Calu3 (cell line): ENCODE data around the gene RGS5. TPM values are rescaled to one million over a fixed set of nuclear protein-coding genes. Genes with fewer than 3 reads are reported as not detected.

Experiments
- BruUV-seq: library from RNA; stranded (reverse); fragments of 400-500 nt; replicated peaks from 2 replicates; lab custom pipeline; 2021; lab: Mats Ljungman, UMichigan
- CTCF ChIA-PET: fragments of 300-600 bp; sonication (Branson Sonifier 250); formaldehyde crosslinking; loops from one replicate; lab custom pipeline; 2022; ENCODE audit warnings: antibody characterized with exemption; lab: Charles Lee
- DNase-seq: peaks from one replicate; pipeline ENCODE4 v3.0.0; 2022
- H3K27ac Mint-ChIP-seq: one replicate; pipeline ENCODE4 v1.8.0; 2022; ENCODE audit warnings: mixed read lengths; ENCODE audit not compliant: unreplicated experiment
- H3K27me3 Mint-ChIP-seq: one replicate; pipeline ENCODE4 v1.8.0; 2022; ENCODE audit warnings: mixed read lengths; ENCODE audit not compliant: unreplicated experiment
- H3K36me3 Mint-ChIP-seq: one replicate; pipeline ENCODE4 v1.8.0; 2022; ENCODE audit warnings: mild to moderate bottlenecking, moderate library complexity, mixed read lengths; ENCODE audit not compliant: insufficient read depth, unreplicated experiment
- H3K4me1 Mint-ChIP-seq: one replicate; pipeline ENCODE4 v1.8.0; 2022; ENCODE audit warnings: mild to moderate bottlenecking, low read depth, mixed read lengths; ENCODE audit not compliant: unreplicated experiment
- H3K4me3 Mint-ChIP-seq: one replicate; pipeline ENCODE4 v1.8.0; 2022; ENCODE audit warnings: mild to moderate bottlenecking, low read depth, moderate library complexity, mixed read lengths; ENCODE audit not compliant: unreplicated experiment
- H3K9me3 Mint-ChIP-seq: one replicate; pipeline ENCODE4 v1.8.0; 2022; ENCODE audit warnings: low read depth, mixed read lengths; ENCODE audit not compliant: unreplicated experiment
- CTCF ChIP-seq: fragments of 200-600 bp; IDR thresholded peaks from one replicate; pipeline ENCODE4 v1.8.0; 2022; ENCODE audit warnings: antibody characterized with exemption; ENCODE audit not compliant: unreplicated experiment
- intact Hi-C: fragments of 100-400 bp; cut with micrococcal nuclease; formaldehyde crosslinking; loops from one replicate; pipeline ENCODE4 v1.10.0; 2022; ENCODE audit not compliant: unreplicated experiment
- total RNA-seq: library from RNA; stranded (reverse); gene quantifications from 2 replicates; pipeline ENCODE4 v1.2.3, GENCODE V29; 2022

RGS5 gene
- total RNA-seq, 1 experiment from 2014 or later: 1.9 TPM

- Mint-ChIP-seq H3K4me3 (no peak overlapping the region), H3K27ac (no peak overlapping the region), H3K27me3 (no peaks in the 10 kb centered on the region), H3K9me3 (no peaks in the 10 kb centered on the region), H3K4me1 (no peaks in the 10 kb centered on the region), H3K36me3 (no peaks in the 10 kb centered on the region)
- intact Hi-C loops: no loop called here
- CTCF ChIA-PET: no interaction called here
- BruUV-seq: no TSS peak
- no peak for DNase-seq
- no peak for TF ChIP-seq CTCF
These were observed 15.9 kb downstream of the RGS5 start for GRCh38 chr1:163186862-163187261.

- no peaks in the 10 kb centered on the region for H3K4me1 Mint-ChIP-seq
- no peaks in the 10 kb centered on the region for H3K9me3 Mint-ChIP-seq
- H3K27ac Mint-ChIP-seq: no peak overlapping the region
- CTCF ChIA-PET: no interaction called here
- no peak overlapping the region for H3K4me3 Mint-ChIP-seq
- no peak for TF ChIP-seq CTCF
- no TSS peak for BruUV-seq
- no peak for DNase-seq
- intact Hi-C loops: no loop called here
- H3K36me3 Mint-ChIP-seq: no peaks in the 10 kb centered on the region
- H3K27me3 Mint-ChIP-seq: no peaks in the 10 kb centered on the region
These were observed 20.3 kb downstream of the RGS5 start for GRCh38 chr1:163182330-163182949.

- BruUV-seq: no TSS peak
- no peak overlapping the region for H3K27ac Mint-ChIP-seq
- H3K27me3 Mint-ChIP-seq: no peaks in the 10 kb centered on the region
- no peak overlapping the region for H3K4me3 Mint-ChIP-seq
- H3K4me1 Mint-ChIP-seq: peaks cover 14% of the 10 kb centered on the region
- intact Hi-C loops: no loop called here
- DNase-seq: no peak
- H3K9me3 Mint-ChIP-seq: no peaks in the 10 kb centered on the region
- no peaks in the 10 kb centered on the region for H3K36me3 Mint-ChIP-seq
- TF ChIP-seq CTCF: no peak
- CTCF ChIA-PET: no interaction called here
These were observed 24.1 kb downstream of the RGS5 start for GRCh38 chr1:163178628-163179027.

GRCh38 chr1:163176797-163177196 is 25.9 kb downstream of the RGS5 start:
- intact Hi-C loops: no loop called here
- Mint-ChIP-seq H3K4me3 (no peak overlapping the region), H3K27me3 (no peaks in the 10 kb centered on the region), H3K36me3 (no peaks in the 10 kb centered on the region), H3K4me1 (peaks cover 31% of the 10 kb centered on the region), H3K9me3 (no peaks in the 10 kb centered on the region), H3K27ac (no peak overlapping the region)
- no peak for DNase-seq
- CTCF ChIA-PET: interaction anchor here (0.6 kb wide), 1 partner anchor 72 kb away, joined by 5 read pairs; no protein-coding TSS in a partner anchor
- no peak for TF ChIP-seq CTCF
- no TSS peak for BruUV-seq
